GM12892 (cell line): ENCODE results near the gene NUB1.

Source experiments
- POLR2A ChIP-seq: IDR thresholded peaks from 2 replicates; pipeline ENCODE4 v1.6.1; 2011; ENCODE audit warnings: low read depth, low read length, control low read depth
- POLR2AphosphoS5 ChIP-seq: IDR thresholded peaks from 2 replicates; pipeline ENCODE4 v1.6.1; 2011; ENCODE audit warnings: low read depth, low read length, control low read depth
- TAF1 ChIP-seq: IDR thresholded peaks from 2 replicates; pipeline ENCODE4 v1.6.1; 2011; ENCODE audit warnings: low read depth, mild to moderate bottlenecking, control low read depth, low read length, borderline replicate concordance

GRCh38 chr7:151334628-151335027 lies 7.0 kb upstream of the NUB1 start:
- TF ChIP-seq POLR2AphosphoS5 (no peak), POLR2A (no peak), TAF1 (no peak)
